ENCODE data around the gene RCSD1.

- no peak for TF ChIP-seq EP300 (IDR thresholded peaks at IDR 0.05; ENCODE audit: borderline replicate concordance)
- TF ChIP-seq EGR1 (IDR thresholded peaks at IDR 0.05): no peak
- TF ChIP-seq TEAD4 (IDR thresholded peaks at IDR 0.05): no peak
- no peak for TF ChIP-seq CEBPB (IDR thresholded peaks at IDR 0.05)
- no peak for TF ChIP-seq USF1 (IDR thresholded peaks at IDR 0.05)
- TF ChIP-seq REST (IDR thresholded peaks at IDR 0.05; ENCODE audit: low read depth): no peak
These were observed 3.4 kb downstream of the RCSD1 start for GRCh38 chr1:167633258-167633944.
